Memory B cell (primary cell): ENCODE results near the gene EPGN.

ENCODE experiments used
- ATAC-seq: fragments of 150-1000 bp; cut with Tn5 transposase; 2 replicates; pipeline ENCODE4 v1.10.0; 2021; ENCODE audit warnings: low read depth, mild to moderate bottlenecking, moderate library complexity
- DNase-seq, 2 donors: peaks; one replicate each; pipeline ENCODE4 v3.0.0; 2022; ENCODE audit warnings: low spot score in 2 of 2
- H3K27ac Mint-ChIP-seq: one replicate; pipeline ENCODE4 v1.8.0; 2022; ENCODE audit warnings: mild to moderate bottlenecking, moderate library complexity, mixed read lengths
- H3K27me3 Mint-ChIP-seq: one replicate; pipeline ENCODE4 v1.8.0; 2022; ENCODE audit warnings: mixed read lengths
- H3K36me3 Mint-ChIP-seq: one replicate; pipeline ENCODE4 v1.8.0; 2022; ENCODE audit warnings: mild to moderate bottlenecking, mixed read lengths
- H3K4me1 Mint-ChIP-seq: one replicate; pipeline ENCODE4 v1.8.0; 2022; ENCODE audit warnings: mixed read lengths
- H3K4me3 Mint-ChIP-seq: one replicate; pipeline ENCODE4 v1.8.0; 2022; ENCODE audit warnings: mild to moderate bottlenecking, moderate library complexity, mixed read lengths
- H3K9me3 Mint-ChIP-seq: one replicate; pipeline ENCODE4 v1.8.0; 2022; ENCODE audit warnings: mixed read lengths

The EPGN gene

GRCh38 chr4:74291471-74291870 lies 16.8 kb upstream of the EPGN start:
- no peak overlapping the region for H3K4me3 Mint-ChIP-seq
- no peaks in the 10 kb centered on the region for H3K27me3 Mint-ChIP-seq
- ATAC-seq = no peak

GRCh38 chr4:74292111-74292870 lies 16.0 kb upstream of the EPGN start:
- no peak overlapping the region for H3K27ac Mint-ChIP-seq
- no peaks in the 10 kb centered on the region for H3K9me3 Mint-ChIP-seq
- H3K36me3 Mint-ChIP-seq = no peaks in the 10 kb centered on the region
- H3K4me1 Mint-ChIP-seq = no peaks in the 10 kb centered on the region
- no peak for DNase-seq
- H3K27me3 Mint-ChIP-seq = no peaks in the 10 kb centered on the region
- no peak for ATAC-seq
- no peak overlapping the region for H3K4me3 Mint-ChIP-seq

More at GRCh38 chr4:74291471-74291870, 16.8 kb upstream of the EPGN start:
- DNase-seq = no peak
- H3K9me3 Mint-ChIP-seq = no peaks in the 10 kb centered on the region
- no peaks in the 10 kb centered on the region for H3K36me3 Mint-ChIP-seq
- H3K4me1 Mint-ChIP-seq = no peaks in the 10 kb centered on the region
- H3K27ac Mint-ChIP-seq = no peak overlapping the region

GRCh38 chr4:74293558-74293957 lies 14.7 kb upstream of the EPGN start:
- ATAC-seq (no peak), DNase-seq (no peak)
- Mint-ChIP-seq H3K27me3 (no peaks in the 10 kb centered on the region), H3K4me3 (no peak overlapping the region), H3K9me3 (no peaks in the 10 kb centered on the region), H3K36me3 (no peaks in the 10 kb centered on the region), H3K27ac (no peak overlapping the region), H3K4me1 (no peaks in the 10 kb centered on the region)

GRCh38 chr4:74294681-74295080 lies 13.6 kb upstream of the EPGN start:
- no peak overlapping the region for H3K27ac Mint-ChIP-seq
- H3K9me3 Mint-ChIP-seq = no peaks in the 10 kb centered on the region
- no peaks in the 10 kb centered on the region for H3K27me3 Mint-ChIP-seq
- no peaks in the 10 kb centered on the region for H3K36me3 Mint-ChIP-seq
- no peak overlapping the region for H3K4me3 Mint-ChIP-seq
- DNase-seq (no peak), ATAC-seq (no peak)
- H3K4me1 Mint-ChIP-seq = no peaks in the 10 kb centered on the region

- no peak overlapping the region for H3K4me3 Mint-ChIP-seq
Measured at GRCh38 chr4:74297539-74297938, 10.7 kb upstream of the EPGN start.

GRCh38 chr4:74304095-74304625 lies 4.1 kb upstream of the EPGN start:
- ATAC-seq = no peak
- H3K27me3 Mint-ChIP-seq = no peaks in the 10 kb centered on the region
- no peak overlapping the region for H3K27ac Mint-ChIP-seq
- no peak for DNase-seq
- H3K9me3 Mint-ChIP-seq = no peaks in the 10 kb centered on the region
- H3K36me3 Mint-ChIP-seq = no peaks in the 10 kb centered on the region
- H3K4me3 Mint-ChIP-seq = no peak overlapping the region
- H3K4me1 Mint-ChIP-seq = peaks cover 2% of the 10 kb centered on the region

More at GRCh38 chr4:74297539-74297938, 10.7 kb upstream of the EPGN start:
- ATAC-seq = no peak
- Mint-ChIP-seq H3K4me1 (no peaks in the 10 kb centered on the region), H3K9me3 (no peaks in the 10 kb centered on the region), H3K27ac (no peak overlapping the region), H3K27me3 (no peaks in the 10 kb centered on the region), H3K36me3 (no peaks in the 10 kb centered on the region)
- no peak for DNase-seq

- Mint-ChIP-seq H3K27ac (no peak overlapping the region), H3K36me3 (no peaks in the 10 kb centered on the region), H3K9me3 (no peaks in the 10 kb centered on the region), H3K27me3 (no peaks in the 10 kb centered on the region), H3K4me1 (peaks cover 6% of the 10 kb centered on the region), H3K4me3 (no peak overlapping the region)
- no peak for DNase-seq
- no peak for ATAC-seq
Measured at GRCh38 chr4:74305000-74305399, 3.3 kb upstream of the EPGN start.

GRCh38 chr4:74307170-74307569 lies 1.1 kb upstream of the EPGN start:
- Mint-ChIP-seq H3K27ac (no peak overlapping the region), H3K9me3 (no peaks in the 10 kb centered on the region), H3K4me3 (no peak overlapping the region), H3K36me3 (no peaks in the 10 kb centered on the region), H3K27me3 (no peaks in the 10 kb centered on the region), H3K4me1 (peaks cover 6% of the 10 kb centered on the region)
- no peak for DNase-seq
- no peak for ATAC-seq

- no peak for DNase-seq
- peaks cover 6% of the 10 kb centered on the region for H3K4me1 Mint-ChIP-seq
- peak; percentile 31 for ATAC-seq
- no peak overlapping the region for H3K27ac Mint-ChIP-seq
- H3K4me3 Mint-ChIP-seq = no peak overlapping the region
- H3K27me3 Mint-ChIP-seq = no peaks in the 10 kb centered on the region
- H3K9me3 Mint-ChIP-seq = no peaks in the 10 kb centered on the region
- H3K36me3 Mint-ChIP-seq = no peaks in the 10 kb centered on the region
Measured at GRCh38 chr4:74309223-74309622, 953 bp downstream of the EPGN start.

- DNase-seq (peak in 1 of 2 donors; percentile 29), ATAC-seq (peak; percentile 60)
- no peak overlapping the region for H3K4me3 Mint-ChIP-seq
- H3K9me3 Mint-ChIP-seq = no peaks in the 10 kb centered on the region
- no peak overlapping the region for H3K27ac Mint-ChIP-seq
- H3K36me3 Mint-ChIP-seq = no peaks in the 10 kb centered on the region
- no peaks in the 10 kb centered on the region for H3K27me3 Mint-ChIP-seq
- peaks cover 6% of the 10 kb centered on the region for H3K4me1 Mint-ChIP-seq
Measured at GRCh38 chr4:74311696-74312313, 3.5 kb downstream of the EPGN start.

- ATAC-seq (no peak), DNase-seq (no peak)
- H3K36me3 Mint-ChIP-seq = no peaks in the 10 kb centered on the region
- no peaks in the 10 kb centered on the region for H3K27me3 Mint-ChIP-seq
- H3K9me3 Mint-ChIP-seq = no peaks in the 10 kb centered on the region
- H3K4me1 Mint-ChIP-seq = peaks cover 4% of the 10 kb centered on the region
- H3K4me3 Mint-ChIP-seq = no peak overlapping the region
- no peak overlapping the region for H3K27ac Mint-ChIP-seq
Measured at GRCh38 chr4:74314329-74314728, 6.1 kb downstream of the EPGN start.

GRCh38 chr4:74314944-74315343 lies 6.7 kb downstream of the EPGN start:
- Mint-ChIP-seq H3K9me3 (no peaks in the 10 kb centered on the region), H3K27me3 (no peaks in the 10 kb centered on the region), H3K4me1 (no peaks in the 10 kb centered on the region), H3K4me3 (no peak overlapping the region), H3K36me3 (no peaks in the 10 kb centered on the region), H3K27ac (no peak overlapping the region)
- DNase-seq (no peak), ATAC-seq (no peak)

- Mint-ChIP-seq H3K4me1 (no peaks in the 10 kb centered on the region), H3K36me3 (no peaks in the 10 kb centered on the region), H3K27me3 (no peaks in the 10 kb centered on the region), H3K4me3 (no peak overlapping the region), H3K9me3 (no peaks in the 10 kb centered on the region), H3K27ac (no peak overlapping the region)
- ATAC-seq (no peak), DNase-seq (no peak)
Measured at GRCh38 chr4:74315376-74315775, 7.1 kb downstream of the EPGN start.

GRCh38 chr4:74316397-74316796 lies 8.1 kb downstream of the EPGN start:
- no peak overlapping the region for H3K27ac Mint-ChIP-seq
- ATAC-seq = no peak
- H3K27me3 Mint-ChIP-seq = peaks cover 4% of the 10 kb centered on the region
- no peaks in the 10 kb centered on the region for H3K4me1 Mint-ChIP-seq
- H3K9me3 Mint-ChIP-seq = no peaks in the 10 kb centered on the region
- no peaks in the 10 kb centered on the region for H3K36me3 Mint-ChIP-seq
- no peak for DNase-seq
- no peak overlapping the region for H3K4me3 Mint-ChIP-seq
